PC-3 (cell line): ENCODE data around the gene FAM76A. TPM values are rescaled to one million over a fixed set of nuclear protein-coding genes. Genes with fewer than 3 reads are reported as not detected.

Experiments used
- ATAC-seq: fragments of 200-7000 bp; cut with Tn5 transposase; 2 replicates; pipeline ENCODE4 v1.9.1; 2020; ENCODE audit warnings: mild to moderate bottlenecking, moderate library complexity
- BruUV-seq: library from RNA; stranded (reverse); fragments of 400-500 nt; replicated peaks from 2 replicates; lab custom pipeline; 2021; lab: Mats Ljungman, UMichigan
- CTCF ChIA-PET: fragments of 300-600 bp; sonication (Branson Sonifier 250); formaldehyde crosslinking; loops from one replicate; lab custom pipeline; 2022; ENCODE audit warnings: antibody characterized with exemption; lab: Charles Lee
- POLR2A ChIA-PET: fragments of 300-600 bp; sonication (Branson Sonifier 250); formaldehyde crosslinking; loops from one replicate; lab custom pipeline; 2022; ENCODE audit warnings: antibody characterized with exemption; ENCODE audit not compliant: unreplicated experiment; lab: Charles Lee
- DNase-seq: peaks from one replicate; pipeline ENCODE4 v3.0.0-alpha.2; 2015
- H2AFZ ChIP-seq: fragments of 300-600 bp; sonication (generic); 2 replicates; pipeline ENCODE4 v1.6.0; 2016; ENCODE audit warnings: antibody characterized with exemption, low read length
- H3F3A ChIP-seq: fragments of 300-600 bp; sonication (generic); one replicate; pipeline ENCODE4 v1.6.0; 2017; ENCODE audit warnings: antibody characterized with exemption, low read length, control low read depth, mild to moderate bottlenecking; ENCODE audit not compliant: unreplicated experiment
- H3K27ac ChIP-seq: fragments of 300-600 bp; sonication (generic); 2 replicates; pipeline ENCODE4 v1.5.1; 2016; ENCODE audit warnings: mild to moderate bottlenecking, low read length
- H3K27me3 ChIP-seq: fragments of 300-600 bp; sonication (generic); 2 replicates; pipeline ENCODE4 v1.6.1; 2016; ENCODE audit warnings: low read length, mixed read lengths
- H3K36me3 ChIP-seq: fragments of 300-600 bp; sonication (generic); 2 replicates; pipeline ENCODE4 v1.6.1; 2016; ENCODE audit warnings: low read depth, mixed run types, low read length, mixed read lengths
- H3K4me1 ChIP-seq: fragments of 300-600 bp; sonication (generic); 2 replicates; pipeline ENCODE4 v1.5.1; 2016; ENCODE audit warnings: low read length; ENCODE audit not compliant: insufficient read depth
- H3K4me2 ChIP-seq: fragments of 300-600 bp; sonication (generic); 2 replicates; pipeline ENCODE4 v1.6.0; 2016; ENCODE audit warnings: low read length
- H3K4me3 ChIP-seq: fragments of 300-600 bp; sonication (generic); 2 replicates; pipeline ENCODE4 v1.5.1; 2016; ENCODE audit warnings: mild to moderate bottlenecking, low read length, mixed read lengths
- H3K79me2 ChIP-seq: fragments of 300-600 bp; sonication (generic); 2 replicates; pipeline ENCODE4 v1.6.1; 2017; ENCODE audit warnings: low read length, mixed read lengths
- H3K9ac ChIP-seq: fragments of 300-600 bp; sonication (generic); 2 replicates; pipeline ENCODE4 v1.6.0; 2016; ENCODE audit warnings: mild to moderate bottlenecking, low read length
- H3K9me2 ChIP-seq: fragments of 300-600 bp; sonication (generic); replicated peaks from 2 replicates; pipeline ENCODE4 v1.6.1; 2016; ENCODE audit warnings: mixed run types, low read length, mixed read lengths
- H3K9me3 ChIP-seq: fragments of 300-600 bp; sonication (generic); 2 replicates; pipeline ENCODE4 v1.6.1; 2016; ENCODE audit warnings: low read length, mixed read lengths
- H4K20me1 ChIP-seq: fragments of 300-600 bp; sonication (generic); 2 replicates; pipeline ENCODE4 v1.6.1; 2016; ENCODE audit warnings: low read length, mixed read lengths
- EZH2 ChIP-seq: fragments of 300-600 bp; sonication (generic); IDR thresholded peaks from one replicate; pipeline ENCODE4 v1.6.1; 2017; ENCODE audit warnings: antibody characterized with exemption, mild to moderate bottlenecking, low read length; ENCODE audit not compliant: unreplicated experiment
- EZH2phosphoT487 ChIP-seq: fragments of 300-600 bp; sonication (generic); IDR thresholded peaks from 2 replicates; pipeline ENCODE4 v1.6.1; 2018; ENCODE audit warnings: mild to moderate bottlenecking, antibody characterized with exemption, low read length, borderline replicate concordance
- intact Hi-C: fragments of 100-400 bp; cut with micrococcal nuclease; formaldehyde crosslinking; loops from 2 replicates; pipeline ENCODE4 v1.9.0; 2023
- total RNA-seq: library from RNA; depleted of rRNA; stranded (reverse); fragments of >200 nt; gene quantifications from 2 replicates; pipeline ENCODE4 v1.2.3, GENCODE V29; 2014
- TF ChIP-seq, protein P1 (sequence below): fragments of 300-600 bp; sonication (generic); conservative IDR thresholded peaks from 2 replicates; pipeline ENCODE4 v1.5.1; 2017; ENCODE audit warnings: antibody characterized with exemption, low read depth, mild to moderate bottlenecking, low read length

The FAM76A gene
- total RNA-seq, 1 experiment from 2014 or later: 9.9 TPM

DNA sequence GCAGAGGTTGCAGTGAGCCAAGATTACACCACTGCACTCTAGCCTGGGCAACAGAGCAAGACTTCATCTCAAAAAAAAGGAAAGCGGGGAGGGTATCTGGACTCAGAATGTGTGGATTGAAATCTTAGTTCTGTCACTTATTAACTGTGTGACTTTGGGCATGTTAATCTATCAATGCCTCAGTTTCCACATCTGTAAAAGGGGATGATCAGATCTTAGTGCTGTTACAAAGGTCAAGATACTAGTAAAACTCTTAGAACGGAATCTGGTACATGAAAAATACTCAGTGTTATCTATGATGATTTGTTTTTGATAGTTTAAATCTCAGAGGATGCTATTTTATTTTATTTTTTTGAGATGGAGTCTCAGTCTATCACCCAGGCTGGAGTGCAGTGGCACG lies 10.5 kb downstream of the FAM76A start:
- Histone ChIP-seq H2AFZ (no peak overlapping the region), H3K4me3 (no peak overlapping the region), H3K27me3 (no peaks in the 10 kb centered on the region), H3K9me2 (no peaks in the 10 kb centered on the region), H3K4me1 (peaks cover 10% of the 10 kb centered on the region), H3K36me3 (no peaks in the 10 kb centered on the region; the same call in 1 of the 2 replicates), H4K20me1 (no peaks in the 10 kb centered on the region), H3K79me2 (no peaks in the 10 kb centered on the region), H3K9me3 (no peaks in the 10 kb centered on the region), H3K4me2 (no peak overlapping the region), H3K27ac (no peak overlapping the region), H3K9ac (no peak overlapping the region), H3F3A (no peaks in the 10 kb centered on the region)
- no peak for TF ChIP-seq EZH2phosphoT487
- no TSS peak for BruUV-seq
- ATAC-seq (no peak), DNase-seq (no peak)
- intact Hi-C loops: no loop called here
- ChIA-PET CTCF (no interaction called here), POLR2A (no interaction called here)

DNA sequence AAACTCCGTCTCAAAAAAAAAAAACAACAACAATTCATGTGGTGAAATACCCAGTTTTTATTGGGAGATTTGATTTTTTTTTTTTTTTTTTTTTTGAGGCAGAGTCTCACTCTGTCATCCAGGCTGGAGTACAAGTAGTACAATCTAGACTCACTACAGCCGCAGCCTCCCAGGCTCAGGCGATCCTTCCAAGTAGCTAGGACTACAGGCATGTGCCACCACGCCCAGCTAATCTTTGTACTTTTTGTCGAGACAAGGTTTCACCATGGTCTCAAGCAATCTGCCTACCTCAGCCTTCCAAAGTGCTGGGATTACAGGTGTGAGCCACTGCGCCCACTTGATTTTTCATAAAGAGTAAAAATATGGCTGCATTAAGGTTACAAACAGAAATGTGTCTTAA lies 15.4 kb downstream of the FAM76A start:
- no peak overlapping the region for H3K4me2 ChIP-seq
- H3K36me3 ChIP-seq: no peaks in the 10 kb centered on the region
- H4K20me1 ChIP-seq: no peaks in the 10 kb centered on the region
- H3K79me2 ChIP-seq: no peaks in the 10 kb centered on the region
- ChIA-PET CTCF (interaction anchor here (0.6 kb wide), 1 partner anchor 774 kb away, joined by 6 read pairs; no protein-coding TSS in a partner anchor), POLR2A (no interaction called here)
- DNase-seq (no peak), ATAC-seq (no peak)
- H3F3A ChIP-seq: no peaks in the 10 kb centered on the region
- H3K9ac ChIP-seq: no peak overlapping the region
- intact Hi-C loops: no loop called here
- TF ChIP-seq EZH2phosphoT487: no peak
- TF ChIP-seq, protein P1, sequence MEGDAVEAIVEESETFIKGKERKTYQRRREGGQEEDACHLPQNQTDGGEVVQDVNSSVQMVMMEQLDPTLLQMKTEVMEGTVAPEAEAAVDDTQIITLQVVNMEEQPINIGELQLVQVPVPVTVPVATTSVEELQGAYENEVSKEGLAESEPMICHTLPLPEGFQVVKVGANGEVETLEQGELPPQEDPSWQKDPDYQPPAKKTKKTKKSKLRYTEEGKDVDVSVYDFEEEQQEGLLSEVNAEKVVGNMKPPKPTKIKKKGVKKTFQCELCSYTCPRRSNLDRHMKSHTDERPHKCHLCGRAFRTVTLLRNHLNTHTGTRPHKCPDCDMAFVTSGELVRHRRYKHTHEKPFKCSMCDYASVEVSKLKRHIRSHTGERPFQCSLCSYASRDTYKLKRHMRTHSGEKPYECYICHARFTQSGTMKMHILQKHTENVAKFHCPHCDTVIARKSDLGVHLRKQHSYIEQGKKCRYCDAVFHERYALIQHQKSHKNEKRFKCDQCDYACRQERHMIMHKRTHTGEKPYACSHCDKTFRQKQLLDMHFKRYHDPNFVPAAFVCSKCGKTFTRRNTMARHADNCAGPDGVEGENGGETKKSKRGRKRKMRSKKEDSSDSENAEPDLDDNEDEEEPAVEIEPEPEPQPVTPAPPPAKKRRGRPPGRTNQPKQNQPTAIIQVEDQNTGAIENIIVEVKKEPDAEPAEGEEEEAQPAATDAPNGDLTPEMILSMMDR: no peak
- no peak for TF ChIP-seq EZH2
- H3K9me3 ChIP-seq: no peaks in the 10 kb centered on the region
- H2AFZ ChIP-seq: no peak overlapping the region
- no peak overlapping the region for H3K27ac ChIP-seq
- no TSS peak for BruUV-seq
- H3K27me3 ChIP-seq: no peaks in the 10 kb centered on the region
- H3K9me2 ChIP-seq: no peaks in the 10 kb centered on the region
- H3K4me1 ChIP-seq: no peaks in the 10 kb centered on the region
- H3K4me3 ChIP-seq: no peak overlapping the region

DNA sequence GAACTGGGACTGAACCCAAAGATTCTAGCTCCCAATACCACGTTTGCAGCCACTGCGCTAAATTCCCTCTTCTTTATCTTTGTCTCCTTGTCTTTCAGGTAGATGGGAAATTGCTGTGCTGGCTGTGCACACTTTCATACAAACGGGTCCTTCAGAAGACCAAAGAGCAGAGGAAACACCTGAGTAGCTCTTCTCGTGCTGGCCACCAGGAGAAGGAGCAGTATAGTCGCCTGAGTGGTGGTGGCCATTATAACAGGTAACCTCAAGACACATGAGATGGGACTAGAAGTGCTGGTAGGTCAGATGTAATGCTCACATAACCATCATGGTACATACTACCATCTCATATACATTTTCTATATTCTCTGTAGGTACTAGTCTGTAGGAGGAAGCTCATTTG lies 18.8 kb downstream of the FAM76A start:
- intact Hi-C loops: no loop called here

More for the DNA sequence above, 18.8 kb downstream of the FAM76A start:
- no peaks in the 10 kb centered on the region for H3F3A ChIP-seq
- no peak overlapping the region for H3K4me2 ChIP-seq
- BruUV-seq: no TSS peak
- no peaks in the 10 kb centered on the region for H3K9me3 ChIP-seq
- no peaks in the 10 kb centered on the region for H4K20me1 ChIP-seq
- POLR2A ChIA-PET: no interaction called here
- H3K79me2 ChIP-seq: no peaks in the 10 kb centered on the region
- no peaks in the 10 kb centered on the region for H3K4me1 ChIP-seq
- no peaks in the 10 kb centered on the region for H3K27me3 ChIP-seq
- CTCF ChIA-PET: interaction anchor here (0.5 kb wide), 1 partner anchor 128 kb away, joined by 3 read pairs; no protein-coding TSS in a partner anchor
- TF ChIP-seq EZH2: no peak
- TF ChIP-seq, protein P1: no peak
- TF ChIP-seq EZH2phosphoT487: no peak
- H3K36me3 ChIP-seq: no peaks in the 10 kb centered on the region
- no peak overlapping the region for H3K9ac ChIP-seq
- no peaks in the 10 kb centered on the region for H3K9me2 ChIP-seq
- no peak overlapping the region for H3K4me3 ChIP-seq
- ATAC-seq: no peak
- no peak overlapping the region for H2AFZ ChIP-seq
- no peak overlapping the region for H3K27ac ChIP-seq
- no peak for DNase-seq
